ENCODE measurements around the gene NUP214. TPM values are rescaled to one million over a fixed set of nuclear protein-coding genes. Genes with fewer than 3 reads are reported as not detected.
"Not testable (repeated sequence)": the region's sequence is repeated elsewhere in the genome, so short reads cannot be mapped to it uniquely, and the experiment has no call there.

The NUP214 gene
- total and polyA plus RNA-seq, 7 donors: 11.8 to 28.1 (median 20.1) TPM

DNA sequence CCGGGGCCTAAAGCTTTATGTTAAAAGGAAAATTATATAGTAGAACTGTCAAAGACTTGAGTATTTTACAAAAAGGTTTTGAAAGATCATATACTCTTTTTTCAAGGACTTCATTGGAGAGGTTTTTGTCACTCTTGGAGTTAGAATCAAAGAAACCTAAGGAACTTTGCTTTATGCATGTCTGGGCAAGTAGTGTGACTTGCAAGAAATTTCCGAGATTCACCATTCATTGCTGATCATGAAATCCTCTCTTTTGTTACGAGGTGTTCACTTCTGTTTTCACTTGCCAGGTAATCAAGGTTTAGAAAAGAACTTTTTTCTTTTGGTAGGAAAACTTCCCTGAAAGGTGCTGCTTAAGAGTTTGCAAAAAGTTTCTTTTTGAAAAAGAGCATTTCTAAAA is 64.8 kb downstream of the NUP214 start:
- no peak for ATAC-seq

DNA sequence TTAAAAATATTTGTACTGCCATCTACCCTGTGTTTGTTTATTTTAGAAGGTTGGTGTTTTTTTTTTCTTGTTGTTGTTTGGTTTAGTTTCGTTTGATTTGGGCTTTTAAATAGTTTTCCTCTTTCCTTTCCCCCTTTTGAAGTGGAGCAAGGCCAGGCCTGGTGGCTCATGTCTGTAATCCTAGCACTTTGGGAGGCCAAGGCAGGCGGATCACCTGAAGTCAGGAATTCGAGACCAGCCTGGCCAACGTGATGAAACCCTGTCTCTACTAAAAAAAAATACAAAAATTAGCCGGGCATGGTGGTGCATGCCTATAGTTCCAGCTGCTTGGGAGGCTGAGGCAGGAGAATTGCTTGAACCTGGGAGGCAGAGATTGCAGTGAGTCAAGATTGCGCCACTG is 65.6 kb downstream of the NUP214 start:
- H3K36me3 ChIP-seq (ENCODE audit: insufficient read depth in 1 of 2, low read depth in 1 of 2): peaks cover 2 to 94% of the 10 kb centered on the region in 2 donors
- not testable (repeated sequence) for DNase-seq; H3K9me3 ChIP-seq; ATAC-seq; H3K27ac ChIP-seq; H3K4me1 ChIP-seq; H3K27me3 ChIP-seq (ENCODE audit: insufficient read depth in 3 of 3, low read length in 2 of 3); H3K4me3 ChIP-seq
- 60 to 75% (median 64%) methylated on average over 6 of the region's 6 CpGs for WGBS, 3 donors
- intact Hi-C loops (cut with DNase I): loop anchor here in 1 of 2 donors (10.0 kb wide), 1 partner anchor 46 kb away; no protein-coding TSS in a partner anchor

More for the DNA sequence above, 64.8 kb downstream of the NUP214 start:
- H3K27me3 ChIP-seq (ENCODE audit: insufficient read depth in 3 of 3, low read length in 2 of 3): no peaks in the 10 kb centered on the region
- TF ChIP-seq, protein P1, sequence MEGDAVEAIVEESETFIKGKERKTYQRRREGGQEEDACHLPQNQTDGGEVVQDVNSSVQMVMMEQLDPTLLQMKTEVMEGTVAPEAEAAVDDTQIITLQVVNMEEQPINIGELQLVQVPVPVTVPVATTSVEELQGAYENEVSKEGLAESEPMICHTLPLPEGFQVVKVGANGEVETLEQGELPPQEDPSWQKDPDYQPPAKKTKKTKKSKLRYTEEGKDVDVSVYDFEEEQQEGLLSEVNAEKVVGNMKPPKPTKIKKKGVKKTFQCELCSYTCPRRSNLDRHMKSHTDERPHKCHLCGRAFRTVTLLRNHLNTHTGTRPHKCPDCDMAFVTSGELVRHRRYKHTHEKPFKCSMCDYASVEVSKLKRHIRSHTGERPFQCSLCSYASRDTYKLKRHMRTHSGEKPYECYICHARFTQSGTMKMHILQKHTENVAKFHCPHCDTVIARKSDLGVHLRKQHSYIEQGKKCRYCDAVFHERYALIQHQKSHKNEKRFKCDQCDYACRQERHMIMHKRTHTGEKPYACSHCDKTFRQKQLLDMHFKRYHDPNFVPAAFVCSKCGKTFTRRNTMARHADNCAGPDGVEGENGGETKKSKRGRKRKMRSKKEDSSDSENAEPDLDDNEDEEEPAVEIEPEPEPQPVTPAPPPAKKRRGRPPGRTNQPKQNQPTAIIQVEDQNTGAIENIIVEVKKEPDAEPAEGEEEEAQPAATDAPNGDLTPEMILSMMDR (IDR thresholded peaks at IDR 0.05): no peak
- peaks cover 2 to 95% of the 10 kb centered on the region in 2 donors for H3K36me3 ChIP-seq (ENCODE audit: insufficient read depth in 1 of 2, low read depth in 1 of 2)
- H3K4me3 ChIP-seq: no peak overlapping the region
- 76 to 94% (median 80%) methylated on average over 3 of the region's 3 CpGs for WGBS, 3 donors
- intact Hi-C loops (cut with DNase I): loop anchor here in 1 of 2 donors (10.0 kb wide), 1 partner anchor 45 kb away; no protein-coding TSS in a partner anchor
- H3K4me1 ChIP-seq: no peaks in the 10 kb centered on the region
- no peaks in the 10 kb centered on the region for H3K9me3 ChIP-seq
- no peak for DNase-seq
- no peak overlapping the region for H3K27ac ChIP-seq

DNA sequence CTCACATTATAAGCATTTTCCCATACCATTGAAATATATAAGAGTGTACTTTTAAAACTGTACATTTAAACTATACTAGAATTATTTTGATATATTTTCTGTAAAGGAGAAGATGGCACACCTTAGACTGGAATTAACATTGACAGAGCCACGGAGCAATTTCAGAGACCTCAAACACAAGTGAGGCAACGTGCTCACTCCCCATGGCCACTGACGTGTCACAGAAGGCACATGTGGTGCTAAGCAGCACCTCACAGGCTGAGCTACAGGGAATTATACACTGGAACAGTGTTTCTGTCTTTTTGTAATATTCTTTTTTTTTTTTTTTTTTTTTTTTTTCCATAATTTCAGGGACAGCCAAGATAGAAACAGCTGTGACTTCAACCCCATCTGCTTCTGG is 66.5 kb downstream of the NUP214 start:
- Histone ChIP-seq H3K27me3 (ENCODE audit: insufficient read depth in 3 of 3, low read length in 2 of 3) (no peaks in the 10 kb centered on the region), H3K27ac (no peak overlapping the region), H3K9me3 (no peaks in the 10 kb centered on the region), H3K4me3 (no peak overlapping the region), H3K36me3 (ENCODE audit: insufficient read depth in 1 of 2, low read depth in 1 of 2) (peaks cover 2 to 94% of the 10 kb centered on the region in 2 donors), H3K4me1 (no peaks in the 10 kb centered on the region)
- intact Hi-C loops (cut with DNase I): loop anchor here in 1 of 2 donors (10.0 kb wide), 1 partner anchor 47 kb away; no protein-coding TSS in a partner anchor
- WGBS, 3 donors: 86 to 91% (median 89%) methylated on average over 3 of the region's 3 CpGs
- TF ChIP-seq, protein P1 (IDR thresholded peaks at IDR 0.05): no peak
- ATAC-seq (no peak), DNase-seq (no peak)

DNA sequence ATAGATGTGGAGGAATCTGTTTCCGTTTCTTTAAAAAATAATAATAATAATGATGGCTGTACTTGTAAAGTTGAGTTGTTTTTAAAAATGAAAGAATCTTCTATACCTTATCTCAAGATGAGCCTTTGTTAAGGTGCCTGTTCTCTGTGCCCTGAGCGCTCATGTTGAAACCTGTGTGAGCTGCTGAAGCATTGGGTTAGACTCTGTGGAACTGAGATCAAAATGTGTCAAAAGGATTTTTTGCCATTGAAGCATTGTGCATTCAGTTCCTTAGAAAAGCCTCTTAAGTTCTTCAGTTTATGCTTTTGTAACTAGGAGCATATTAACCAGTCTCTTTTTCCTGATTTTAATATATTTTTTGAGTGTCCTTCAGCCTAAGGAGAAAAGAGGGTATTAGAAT is 67.7 kb downstream of the NUP214 start:
- Histone ChIP-seq H3K27me3 (ENCODE audit: insufficient read depth in 3 of 3, low read length in 2 of 3) (no peaks in the 10 kb centered on the region), H3K9me3 (no peaks in the 10 kb centered on the region), H3K4me1 (no peaks in the 10 kb centered on the region), H3K27ac (no peak overlapping the region), H3K36me3 (ENCODE audit: insufficient read depth in 1 of 2, low read depth in 1 of 2) (peaks cover 4 to 94% of the 10 kb centered on the region in 2 donors), H3K4me3 (no peak overlapping the region)
- no peak for DNase-seq
- no peak for ATAC-seq
- WGBS, 3 donors: 94 to 100% (median 97%) methylated on average over 2 of the region's 2 CpGs
- TF ChIP-seq, protein P1 (IDR thresholded peaks at IDR 0.05): no peak
- intact Hi-C loops (cut with DNase I): loop anchor here in 1 of 2 donors (10.0 kb wide), 1 partner anchor 48 kb away; no protein-coding TSS in a partner anchor

DNA sequence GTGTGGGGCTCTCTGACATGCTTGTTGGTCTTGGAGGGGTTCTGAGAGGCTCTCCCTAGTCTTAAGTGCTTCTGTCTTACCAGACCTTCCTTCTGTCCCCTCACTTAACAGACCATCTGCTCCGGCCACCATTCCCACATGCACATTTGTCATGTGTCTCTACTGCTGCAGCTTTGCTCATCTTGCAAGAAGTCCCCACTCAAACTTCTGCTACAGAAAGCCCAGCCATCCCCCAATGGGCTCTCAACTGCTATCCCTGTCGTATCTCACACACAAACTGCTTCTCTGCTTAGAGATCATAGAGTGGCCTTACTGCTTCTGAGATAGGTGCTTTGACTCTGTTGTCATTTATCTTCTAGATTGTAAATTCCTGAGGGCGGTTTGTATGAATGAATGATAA is 69.4 kb downstream of the NUP214 start:
- no peak overlapping the region for H3K27ac ChIP-seq
- H3K27me3 ChIP-seq (ENCODE audit: insufficient read depth in 3 of 3, low read length in 2 of 3): no peaks in the 10 kb centered on the region
- H3K9me3 ChIP-seq: no peaks in the 10 kb centered on the region
- intact Hi-C loops (cut with DNase I): loop anchor here in 1 of 2 donors (10.0 kb wide), 1 partner anchor 50 kb away; no protein-coding TSS in a partner anchor
- H3K4me1 ChIP-seq: no peaks in the 10 kb centered on the region
- H3K36me3 ChIP-seq (ENCODE audit: insufficient read depth in 1 of 2, low read depth in 1 of 2): peaks cover 8 to 94% of the 10 kb centered on the region in 2 donors
- ATAC-seq (no peak), DNase-seq (no peak)
- H3K4me3 ChIP-seq: no peak overlapping the region
- TF ChIP-seq, protein P1 (IDR thresholded peaks at IDR 0.05): no peak
- WGBS, 3 donors: 89 to 95% (median 90%) methylated on average over 3 of the region's 3 CpGs
